Liver (tissue), 9 donors: ENCODE results near the gene MAPKAP1. TPM values are rescaled to one million over a fixed set of nuclear protein-coding genes. Genes with fewer than 3 reads are reported as not detected.

Experiments
- DNase-seq: peaks from one replicate; pipeline ENCODE4 v3.0.0-alpha.2; 2017; ENCODE audit warnings: low spot score
- H3K27ac ChIP-seq, 2 donors: one replicate each; pipeline ENCODE4 v1.7.0; 2013; ENCODE audit warnings: inconsistent platforms in 2 of 2, low read length in 2 of 2, control low read depth in 1 of 2, low read depth in 1 of 2, mild to moderate bottlenecking in 1 of 2
- H3K27me3 ChIP-seq, 4 donors: one replicate each; pipeline versions ENCODE4 v1.6.1 to v1.7.0; 2013; ENCODE audit warnings: low read length in 3 of 4, inconsistent platforms in 1 of 4, mild to moderate bottlenecking in 1 of 4, moderate library complexity in 1 of 4; ENCODE audit not compliant: control insufficient read depth in 4 of 4, insufficient read depth in 4 of 4
- H3K36me3 ChIP-seq, 4 donors: one replicate each; pipeline versions ENCODE4 v1.6.1 to v1.7.0; 2013; ENCODE audit warnings: low read length in 3 of 4, mild to moderate bottlenecking in 3 of 4, low read depth in 1 of 4, moderate library complexity in 1 of 4; ENCODE audit not compliant: control insufficient read depth in 4 of 4, insufficient read depth in 3 of 4
- H3K4me1 ChIP-seq, 4 donors: one replicate each; pipeline versions ENCODE4 v1.6.1 to v1.7.0; 2013; ENCODE audit warnings: low read length in 3 of 4, mild to moderate bottlenecking in 3 of 4, moderate library complexity in 1 of 4; ENCODE audit not compliant: control insufficient read depth in 4 of 4, insufficient read depth in 4 of 4
- H3K4me3 ChIP-seq, 3 donors: one replicate each; pipeline versions ENCODE4 v1.6.1 to v1.7.0; 2013; ENCODE audit warnings: low read length in 3 of 3, control low read depth in 1 of 3, low read depth in 1 of 3, mild to moderate bottlenecking in 1 of 3
- H3K9ac ChIP-seq, 2 donors: one replicate each; pipeline ENCODE4 v1.7.0; 2013; ENCODE audit warnings: low read length in 2 of 2, mild to moderate bottlenecking in 2 of 2, moderate library complexity in 2 of 2, control low read depth in 1 of 2, low read depth in 1 of 2
- H3K9me3 ChIP-seq, 4 donors: one replicate each; pipeline versions ENCODE4 v1.6.1 to v1.7.0; 2013; ENCODE audit warnings: low read length in 3 of 4; ENCODE audit not compliant: control insufficient read depth in 4 of 4
- ATF3 ChIP-seq: IDR thresholded peaks from 2 replicates; pipeline ENCODE4 v1.6.1; 2016; ENCODE audit warnings: antibody characterized with exemption
- CTCF ChIP-seq: fragments of 150-350 bp; IDR thresholded peaks from 2 replicates; pipeline ENCODE4 v1.5.1; 2017; ENCODE audit warnings: improper control_type of control experiment, low read depth, low read length; ENCODE audit not compliant: missing input control
- EGR1 ChIP-seq, 2 donors: IDR thresholded peaks; 2 replicates each; pipeline ENCODE4 v1.6.1; 2016 to 2018; ENCODE audit warnings: antibody characterized with exemption in 2 of 2, low read depth in 2 of 2
- FOXA1 ChIP-seq: IDR thresholded peaks from 2 replicates; pipeline ENCODE4 v1.6.1; 2016; ENCODE audit warnings: antibody characterized with exemption
- FOXA2 ChIP-seq: IDR thresholded peaks from 2 replicates; pipeline ENCODE4 v1.6.1; 2016; ENCODE audit warnings: antibody characterized with exemption
- HNF4A ChIP-seq, 2 donors: conservative IDR thresholded peaks; 2 replicates each; pipeline ENCODE4 v1.6.1; 2016; ENCODE audit warnings: antibody characterized with exemption in 2 of 2, mild to moderate bottlenecking in 2 of 2
- HNF4G ChIP-seq: IDR thresholded peaks from 2 replicates; pipeline ENCODE4 v1.6.1; 2016; ENCODE audit warnings: antibody characterized with exemption
- JUND ChIP-seq, 2 donors: IDR thresholded peaks; 2 replicates each; pipeline ENCODE4 v1.6.1; 2016; ENCODE audit warnings: antibody characterized with exemption in 2 of 2
- MAX ChIP-seq: IDR thresholded peaks from 2 replicates; pipeline ENCODE4 v1.6.1; 2016; ENCODE audit warnings: antibody characterized with exemption
- NR2F2 ChIP-seq: IDR thresholded peaks from 2 replicates; pipeline ENCODE4 v1.6.1; 2016; ENCODE audit warnings: antibody characterized with exemption
- RAD21 ChIP-seq, 2 donors: IDR thresholded peaks; 2 replicates each; pipeline ENCODE4 v1.6.1; 2016; ENCODE audit warnings: antibody characterized with exemption in 2 of 2, mild to moderate bottlenecking in 2 of 2
- REST ChIP-seq: IDR thresholded peaks from 2 replicates; pipeline ENCODE4 v1.6.1; 2016; ENCODE audit warnings: antibody characterized with exemption, mild to moderate bottlenecking
- RXRA ChIP-seq, 2 donors: IDR thresholded peaks; 2 replicates each; pipeline ENCODE4 v1.6.1; 2017 to 2018; ENCODE audit warnings: antibody characterized with exemption in 2 of 2, mild to moderate bottlenecking in 1 of 2
- SP1 ChIP-seq: IDR thresholded peaks from 2 replicates; pipeline ENCODE4 v1.6.1; 2018; ENCODE audit warnings: antibody characterized with exemption, mild to moderate bottlenecking
- TAF1 ChIP-seq: conservative IDR thresholded peaks from 2 replicates; pipeline ENCODE4 v1.6.1; 2016; ENCODE audit warnings: antibody characterized with exemption, mild to moderate bottlenecking
- YY1 ChIP-seq: IDR thresholded peaks from 2 replicates; pipeline ENCODE4 v1.6.1; 2016; ENCODE audit warnings: antibody characterized with exemption, mild to moderate bottlenecking
- ZBTB33 ChIP-seq: IDR thresholded peaks from 2 replicates; pipeline ENCODE4 v1.6.1; 2016; ENCODE audit warnings: antibody characterized with exemption
- WGBS: extraction: QIAGEN DNeasy Blood & Tissue Kit; methylation state at CpG from one replicate; pipeline ENCODE4 v1.1.7; 2013; 5-methylcytosine and 5-hydroxymethylcytosine counted together
- polyA plus RNA-seq, 2 donors: library from polyadenylated mRNA; stranded (reverse) in 1 of 2; unstranded in 1 of 2; fragments of 200-250 nt in 1 of 2; fragments of >200 nt in 1 of 2; fragmentation: Nextera tagmentation in 1 of 2; extraction: Ambion mirVana in 1 of 2; gene quantifications; one replicate each; pipeline versions ENCODE4 v1.2.1 to v1.2.3, GENCODE V29; 2013 to 2015
- total RNA-seq, 2 donors: library from RNA; depleted of rRNA; stranded (reverse); fragments of >200 nt; gene quantifications; one replicate each; pipeline ENCODE4 v1.2.3, GENCODE V29; 2014
- donor health status: healthy.
- donor health status: healthy.
- donor health status: healthy.
- donor health status: healthy.
- donor health status: healthy.

Gene MAPKAP1
- total and polyA plus RNA-seq, 4 donors: 23.6 to 55.9 (median 32.7) TPM

- no peak for TF ChIP-seq REST
- TF ChIP-seq ATF3: no peak
- TF ChIP-seq HNF4G: no peak
- no peak for TF ChIP-seq FOXA2
- no peak for TF ChIP-seq NR2F2
- no peak overlapping the region for H3K4me3 ChIP-seq
- no peak overlapping the region for H3K27ac ChIP-seq
- no peaks in the 10 kb centered on the region for H3K4me1 ChIP-seq
- no peaks in the 10 kb centered on the region for H3K27me3 ChIP-seq
- 98% methylated on average over 5 of the region's 5 CpGs for WGBS
- DNase-seq: no peak
- H3K9me3 ChIP-seq: no peaks in the 10 kb centered on the region
- H3K36me3 ChIP-seq: peaks cover 0 to 3% (median 1%) of the 10 kb centered on the region in 4 donors
- no peak overlapping the region for H3K9ac ChIP-seq
Measured at GRCh38 chr9:125507226-125507625, 199.8 kb downstream of the MAPKAP1 start.

- 77% methylated on average over 14 of the region's 14 CpGs for WGBS
- Histone ChIP-seq H3K9me3 (no peaks in the 10 kb centered on the region), H3K36me3 (peaks cover 0 to 3% (median 1%) of the 10 kb centered on the region in 4 donors), H3K27ac (peak overlapping the region in 1 of 2 donors; percentile 28), H3K4me1 (no peaks in the 10 kb centered on the region), H3K27me3 (no peaks in the 10 kb centered on the region), H3K4me3 (no peak overlapping the region), H3K9ac (no peak overlapping the region)
- DNase-seq: no peak
- TF ChIP-seq CTCF: no peak
- TF ChIP-seq YY1: no peak
- no peak for TF ChIP-seq TAF1
- TF ChIP-seq RAD21 (IDR thresholded peaks at IDR 0.05): no peak
- no peak for TF ChIP-seq HNF4A (conservative IDR thresholded peaks at IDR 0.05)
- TF ChIP-seq SP1: no peak
- no peak for TF ChIP-seq ZBTB33
- TF ChIP-seq JUND (IDR thresholded peaks at IDR 0.05): no peak
- no peak for TF ChIP-seq HNF4G
- TF ChIP-seq RXRA (IDR thresholded peaks at IDR 0.05): no peak
- TF ChIP-seq ATF3: no peak
- TF ChIP-seq EGR1 (IDR thresholded peaks at IDR 0.05; ENCODE audit: low read depth in 2 of 2): no peak
- TF ChIP-seq FOXA1: no peak
- TF ChIP-seq MAX: no peak
Measured at GRCh38 chr9:125505988-125506438, 201.0 kb downstream of the MAPKAP1 start.
